ENCODE measurements around the gene MPRIP. TPM values are rescaled to one million over a fixed set of nuclear protein-coding genes. Genes with fewer than 3 reads are reported as not detected.
"Not testable (repeated sequence)": the region's sequence is repeated elsewhere in the genome, so short reads cannot be mapped to it uniquely, and the experiment has no call there.

The MPRIP gene
- total and polyA plus RNA-seq, 2 experiments from 2014 or later: 91.7 to 202 TPM

GRCh38 chr17:17190188-17190587 lies 147.9 kb downstream of the MPRIP start:
- no peaks in the 10 kb centered on the region for H3K9me2 ChIP-seq (replicated peaks; ENCODE audit: insufficient read depth)
- 72% methylated on average over 7 of the region's 7 CpGs for WGBS (ENCODE audit: low lambda C conversion rate, missing lambda C conversion rate)
- H3K4me3 ChIP-seq: no peak overlapping the region
- DNase-seq (ENCODE audit: low spot score): no peak
- H3K27ac ChIP-seq: no peak overlapping the region
- H3K79me2 ChIP-seq: no peaks in the 10 kb centered on the region
- no peaks in the 10 kb centered on the region for H4K20me1 ChIP-seq (ENCODE audit: insufficient read depth, poor library complexity, severe bottlenecking)
- H2AFZ ChIP-seq: no peak overlapping the region
- no peaks in the 10 kb centered on the region for H3K27me3 ChIP-seq
- no peaks in the 10 kb centered on the region for H3K36me3 ChIP-seq (replicated peaks; ENCODE audit: insufficient read depth, low read depth)
- no peaks in the 10 kb centered on the region for H3K9me3 ChIP-seq (ENCODE audit: low read depth)
- H3K4me2 ChIP-seq: no peak overlapping the region
- H3K4me1 ChIP-seq (ENCODE audit: insufficient read depth): no peaks in the 10 kb centered on the region
- TF ChIP-seq EZH2phosphoT487 (IDR thresholded peaks at IDR 0.05; ENCODE audit: low read depth, severe bottlenecking, unreplicated experiment) (no peak), CTCF (IDR thresholded peaks at IDR 0.05; ENCODE audit: poor library complexity) (no peak)

- Histone ChIP-seq H3K36me3 (replicated peaks; ENCODE audit: insufficient read depth, low read depth) (no peaks in the 10 kb centered on the region), H3K27me3 (no peaks in the 10 kb centered on the region), H2AFZ (no peak overlapping the region), H3K79me2 (no peaks in the 10 kb centered on the region), H3K9me3 (ENCODE audit: low read depth) (no peaks in the 10 kb centered on the region), H3K9me2 (replicated peaks; ENCODE audit: insufficient read depth) (no peaks in the 10 kb centered on the region), H3K4me1 (ENCODE audit: insufficient read depth) (no peaks in the 10 kb centered on the region), H4K20me1 (ENCODE audit: insufficient read depth, poor library complexity, severe bottlenecking) (no peaks in the 10 kb centered on the region), H3K4me3 (no peak overlapping the region), H3K27ac (no peak overlapping the region), H3K4me2 (no peak overlapping the region)
- TF ChIP-seq CTCF (IDR thresholded peaks at IDR 0.05; ENCODE audit: poor library complexity): no peak
- TF ChIP-seq EZH2 (IDR thresholded peaks at IDR 0.05; ENCODE audit: borderline replicate concordance): no peak
- TF ChIP-seq EZH2phosphoT487 (IDR thresholded peaks at IDR 0.05; ENCODE audit: low read depth, severe bottlenecking, unreplicated experiment): no peak
- 82% methylated on average over 11 of the region's 11 CpGs for WGBS (ENCODE audit: low lambda C conversion rate, missing lambda C conversion rate)
- no peak for DNase-seq (ENCODE audit: low spot score)
Observed at GRCh38 chr17:17191346-17191792, 149.1 kb downstream of the MPRIP start.

DNA sequence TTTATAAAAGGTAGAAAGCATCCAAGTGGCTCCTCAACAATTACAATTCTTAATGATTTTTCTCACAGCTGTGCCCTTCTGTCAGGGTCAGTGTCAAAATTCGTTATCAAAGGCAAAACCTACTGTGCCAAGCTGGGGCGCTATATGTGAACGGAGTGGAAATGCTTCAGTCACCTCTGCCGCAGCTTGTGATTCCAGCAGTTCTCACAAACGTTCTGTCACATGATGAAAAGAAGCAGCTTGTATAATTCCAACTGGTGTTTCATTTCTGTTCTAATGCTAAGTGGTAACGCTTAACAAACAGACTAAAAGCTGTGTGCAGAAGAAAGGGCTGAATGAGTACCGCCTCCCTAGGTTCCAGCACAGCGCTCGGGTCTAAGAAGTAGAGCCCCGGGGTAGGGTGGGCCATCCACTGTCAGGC lies 149.7 kb downstream of the MPRIP start:
- Histone ChIP-seq H2AFZ (no peak overlapping the region), H3K36me3 (replicated peaks; ENCODE audit: insufficient read depth, low read depth) (no peaks in the 10 kb centered on the region), H3K4me1 (ENCODE audit: insufficient read depth) (no peaks in the 10 kb centered on the region), H4K20me1 (ENCODE audit: insufficient read depth, poor library complexity, severe bottlenecking) (no peaks in the 10 kb centered on the region), H3K9me2 (replicated peaks; ENCODE audit: insufficient read depth) (no peaks in the 10 kb centered on the region), H3K27ac (no peak overlapping the region), H3K4me2 (no peak overlapping the region), H3K79me2 (no peaks in the 10 kb centered on the region), H3K4me3 (no peak overlapping the region), H3K9me3 (ENCODE audit: low read depth) (no peaks in the 10 kb centered on the region), H3K27me3 (no peaks in the 10 kb centered on the region)
- 66% methylated on average over 10 of the region's 10 CpGs for WGBS (ENCODE audit: low lambda C conversion rate, missing lambda C conversion rate)
- TF ChIP-seq EZH2phosphoT487 (IDR thresholded peaks at IDR 0.05; ENCODE audit: low read depth, severe bottlenecking, unreplicated experiment): no peak
- no peak for DNase-seq (ENCODE audit: low spot score)

DNA sequence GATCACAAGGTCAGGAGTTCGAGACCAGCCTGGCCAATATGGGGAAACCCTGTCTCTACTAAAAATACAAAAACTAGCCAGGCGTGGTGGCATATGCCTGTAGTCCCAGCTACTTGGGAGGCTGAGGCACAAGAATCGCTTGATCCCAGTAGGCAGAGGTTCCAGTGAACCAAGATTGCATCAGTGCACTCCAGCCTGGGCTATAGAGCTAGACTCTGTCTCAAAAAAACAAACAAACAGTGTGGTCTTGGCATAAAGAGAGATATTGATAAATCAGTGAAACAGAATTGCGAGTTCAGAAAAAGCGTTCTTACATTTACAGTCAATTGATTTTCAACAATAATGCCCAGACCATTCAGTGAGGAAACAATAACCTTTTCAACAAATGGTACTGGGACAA lies 153.2 kb downstream of the MPRIP start:
- not testable (repeated sequence) for H3K4me1 ChIP-seq (ENCODE audit: insufficient read depth); H3K36me3 ChIP-seq (replicated peaks; ENCODE audit: insufficient read depth, low read depth); DNase-seq (ENCODE audit: low spot score); H3K4me3 ChIP-seq; H2AFZ ChIP-seq; H3K9me2 ChIP-seq (replicated peaks; ENCODE audit: insufficient read depth); H4K20me1 ChIP-seq (ENCODE audit: insufficient read depth, poor library complexity, severe bottlenecking); H3K79me2 ChIP-seq; H3K9me3 ChIP-seq (ENCODE audit: low read depth); H3K27ac ChIP-seq; H3K27me3 ChIP-seq; H3K4me2 ChIP-seq
- WGBS (ENCODE audit: low lambda C conversion rate, missing lambda C conversion rate): 96% methylated on average over 5 of the region's 5 CpGs

DNA sequence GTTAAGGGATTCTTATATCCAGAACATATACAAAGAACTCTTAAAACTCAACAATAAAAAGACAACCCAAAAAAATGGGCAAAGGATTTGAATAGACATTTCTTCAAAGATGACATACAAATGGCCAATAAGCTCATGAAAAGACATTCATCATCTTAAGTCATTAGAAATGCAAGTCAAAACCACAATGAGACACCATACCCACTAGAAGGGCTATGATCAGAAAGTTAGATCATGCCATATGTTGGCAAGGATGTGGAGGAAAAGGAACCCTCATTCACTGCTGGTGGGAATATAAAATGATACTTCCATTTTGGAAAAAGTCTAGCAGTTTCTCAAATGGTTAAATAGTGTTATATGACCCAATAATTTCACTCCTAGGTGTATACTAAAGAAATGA lies 154.5 kb downstream of the MPRIP start:
- no peak overlapping the region for H2AFZ ChIP-seq
- H3K4me2 ChIP-seq: no peak overlapping the region
- no peaks in the 10 kb centered on the region for H3K9me2 ChIP-seq (replicated peaks; ENCODE audit: insufficient read depth)
- H4K20me1 ChIP-seq (ENCODE audit: insufficient read depth, poor library complexity, severe bottlenecking): no peaks in the 10 kb centered on the region
- no peak overlapping the region for H3K4me3 ChIP-seq
- no peaks in the 10 kb centered on the region for H3K79me2 ChIP-seq
- TF ChIP-seq CTCF (IDR thresholded peaks at IDR 0.05; ENCODE audit: poor library complexity) (no peak), EZH2phosphoT487 (IDR thresholded peaks at IDR 0.05; ENCODE audit: low read depth, severe bottlenecking, unreplicated experiment) (no peak), EZH2 (IDR thresholded peaks at IDR 0.05; ENCODE audit: borderline replicate concordance) (no peak)
- no peaks in the 10 kb centered on the region for H3K9me3 ChIP-seq (ENCODE audit: low read depth)
- no peaks in the 10 kb centered on the region for H3K27me3 ChIP-seq
- H3K4me1 ChIP-seq (ENCODE audit: insufficient read depth): no peaks in the 10 kb centered on the region
- H3K36me3 ChIP-seq (replicated peaks; ENCODE audit: insufficient read depth, low read depth): no peaks in the 10 kb centered on the region
- H3K27ac ChIP-seq: no peak overlapping the region
- DNase-seq (ENCODE audit: low spot score): no peak
